GM19395 (cell line): ENCODE results near the gene AIG1.
"Not testable (repeated sequence)": the region's sequence is repeated elsewhere in the genome, so short reads cannot be mapped to it uniquely, and the experiment has no call there.

ENCODE experiments used
- ATAC-seq: cut with Tn5 transposase; IDR thresholded peaks from one replicate; pipeline ENCODE4 v1.9.1; 2021; ENCODE audit warnings: mild to moderate bottlenecking, moderate library complexity; ENCODE audit not compliant: unreplicated experiment

AIG1 gene

GRCh38 chr6:143125864-143126573 is 65.3 kb downstream of the AIG1 start:
- ATAC-seq: no peak

GRCh38 chr6:143126574-143126941 is 65.9 kb downstream of the AIG1 start:
- ATAC-seq: no peak

- ATAC-seq: no peak
Measured at GRCh38 chr6:143127941-143128680, 67.4 kb downstream of the AIG1 start.

GRCh38 chr6:143128681-143129015 is 68.0 kb downstream of the AIG1 start:
- no peak for ATAC-seq

GRCh38 chr6:143130928-143131327 is 70.2 kb downstream of the AIG1 start:
- no peak for ATAC-seq

GRCh38 chr6:143135325-143135724 is 74.6 kb downstream of the AIG1 start:
- ATAC-seq: no peak

GRCh38 chr6:143135797-143136561 is 75.3 kb downstream of the AIG1 start:
- no peak for ATAC-seq

GRCh38 chr6:143136647-143137046 is 76.0 kb downstream of the AIG1 start:
- ATAC-seq: no peak

- no peak for ATAC-seq
Measured at GRCh38 chr6:143139239-143139784, 78.6 kb downstream of the AIG1 start.

GRCh38 chr6:143139884-143140283 is 79.2 kb downstream of the AIG1 start:
- not testable (repeated sequence) for ATAC-seq

- no peak for ATAC-seq
Measured at GRCh38 chr6:143140767-143141166, 80.1 kb downstream of the AIG1 start.

GRCh38 chr6:143141442-143141841 is 80.8 kb downstream of the AIG1 start:
- ATAC-seq: no peak

- ATAC-seq: no peak
Measured at GRCh38 chr6:143146186-143146851, 85.6 kb downstream of the AIG1 start.

GRCh38 chr6:143149771-143150170 is 89.1 kb downstream of the AIG1 start:
- no peak for ATAC-seq

- no peak for ATAC-seq
Measured at GRCh38 chr6:143150281-143150680, 89.6 kb downstream of the AIG1 start.

- no peak for ATAC-seq
Measured at GRCh38 chr6:143151381-143151780, 90.7 kb downstream of the AIG1 start.

- no peak for ATAC-seq
Measured at GRCh38 chr6:143155681-143156080, 95.0 kb downstream of the AIG1 start.

- ATAC-seq: no peak
Measured at GRCh38 chr6:143157131-143157530, 96.4 kb downstream of the AIG1 start.

GRCh38 chr6:143158113-143158581 is 97.5 kb downstream of the AIG1 start:
- no peak for ATAC-seq

- ATAC-seq: no peak
Measured at GRCh38 chr6:143159001-143159400, 98.3 kb downstream of the AIG1 start.

GRCh38 chr6:143160015-143160414 is 99.3 kb downstream of the AIG1 start:
- ATAC-seq: no peak
